Breast epithelium (tissue), 3 donors: ENCODE data around the gene IFNA10.
"Not testable (repeated sequence)": the region's sequence is repeated elsewhere in the genome, so short reads cannot be mapped to it uniquely, and the experiment has no call there.

Experiments
- POLR2A ChIP-seq: fragments of 450-650 bp; IDR thresholded peaks from one replicate; pipeline ENCODE4 v1.6.1; 2016; ENCODE audit warnings: antibody characterized with exemption, mild to moderate bottlenecking, moderate library complexity
- TF ChIP-seq, protein P1 (sequence below), 3 donors: fragments of 450-650 bp; IDR thresholded peaks; one replicate each; pipeline ENCODE4 v1.5.1; 2016 to 2017; ENCODE audit warnings: antibody characterized with exemption in 3 of 3, mild to moderate bottlenecking in 3 of 3, moderate library complexity in 3 of 3

DNA sequence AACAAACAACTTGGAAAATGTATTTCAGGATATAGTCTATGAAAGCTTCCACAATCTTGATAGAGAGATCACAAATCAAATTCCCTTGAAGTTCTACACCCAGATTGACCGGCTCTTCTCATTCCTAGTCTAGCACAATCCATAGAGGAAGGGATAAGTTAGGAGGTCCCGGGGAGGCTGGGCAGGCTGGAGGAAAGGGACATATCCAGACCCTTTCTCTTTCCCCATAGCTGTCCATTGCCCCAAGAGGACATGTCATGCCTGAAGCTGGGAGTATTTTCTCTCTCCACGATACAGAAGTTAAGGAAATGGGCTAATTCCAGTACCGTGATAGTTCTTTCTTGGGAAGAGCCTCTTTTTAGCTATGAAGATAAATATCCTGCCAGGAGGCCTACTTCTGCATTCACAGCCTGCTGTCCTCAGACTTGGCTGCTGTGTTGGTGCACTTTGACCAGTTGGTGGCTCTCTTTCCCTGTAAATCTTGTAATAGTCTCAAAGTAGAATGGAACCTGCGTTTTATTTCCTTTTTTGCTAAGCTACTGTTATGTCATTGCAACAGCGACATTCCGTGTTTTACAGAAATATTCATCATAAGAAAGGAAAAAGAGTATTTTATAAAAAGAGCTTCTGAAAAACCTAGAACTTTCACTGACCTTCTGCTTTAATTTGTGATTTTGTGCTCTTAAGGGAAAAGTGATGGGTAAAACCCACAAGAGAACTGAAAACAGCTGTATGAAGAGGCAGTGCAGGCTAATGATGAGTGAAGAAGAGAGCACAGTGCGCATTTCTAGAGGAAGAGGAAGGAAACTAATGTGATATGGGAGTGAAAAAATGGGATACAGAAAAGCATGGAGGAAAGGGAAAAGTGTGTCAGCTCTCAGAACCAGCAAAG is 28.8 kb upstream of the IFNA10 start:
- TF ChIP-seq, protein P1, sequence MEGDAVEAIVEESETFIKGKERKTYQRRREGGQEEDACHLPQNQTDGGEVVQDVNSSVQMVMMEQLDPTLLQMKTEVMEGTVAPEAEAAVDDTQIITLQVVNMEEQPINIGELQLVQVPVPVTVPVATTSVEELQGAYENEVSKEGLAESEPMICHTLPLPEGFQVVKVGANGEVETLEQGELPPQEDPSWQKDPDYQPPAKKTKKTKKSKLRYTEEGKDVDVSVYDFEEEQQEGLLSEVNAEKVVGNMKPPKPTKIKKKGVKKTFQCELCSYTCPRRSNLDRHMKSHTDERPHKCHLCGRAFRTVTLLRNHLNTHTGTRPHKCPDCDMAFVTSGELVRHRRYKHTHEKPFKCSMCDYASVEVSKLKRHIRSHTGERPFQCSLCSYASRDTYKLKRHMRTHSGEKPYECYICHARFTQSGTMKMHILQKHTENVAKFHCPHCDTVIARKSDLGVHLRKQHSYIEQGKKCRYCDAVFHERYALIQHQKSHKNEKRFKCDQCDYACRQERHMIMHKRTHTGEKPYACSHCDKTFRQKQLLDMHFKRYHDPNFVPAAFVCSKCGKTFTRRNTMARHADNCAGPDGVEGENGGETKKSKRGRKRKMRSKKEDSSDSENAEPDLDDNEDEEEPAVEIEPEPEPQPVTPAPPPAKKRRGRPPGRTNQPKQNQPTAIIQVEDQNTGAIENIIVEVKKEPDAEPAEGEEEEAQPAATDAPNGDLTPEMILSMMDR (IDR thresholded peaks at IDR 0.05) = peak in 2 of 3 donors; percentile 22 to 34
- not testable (repeated sequence) for TF ChIP-seq POLR2A
